Suprapubic skin (tissue), 4 donors: ENCODE data around the gene EFCAB7. TPM values are rescaled to one million over a fixed set of nuclear protein-coding genes. Genes with fewer than 3 reads are reported as not detected.

Source experiments
- DNase-seq, 2 donors: peaks; one replicate each; pipeline ENCODE4 v3.0.0-alpha.2; 2019; ENCODE audit warnings: low spot score in 2 of 2
- H3K27ac ChIP-seq: fragments of 200-600 bp; sonication (generic); one replicate; pipeline ENCODE4 v1.5.1; 2019
- H3K27me3 ChIP-seq: fragments of 200-600 bp; sonication (generic); one replicate; pipeline ENCODE4 v1.5.1; 2019
- H3K36me3 ChIP-seq: fragments of 200-600 bp; sonication (generic); one replicate; pipeline ENCODE4 v1.5.1; 2019
- H3K4me1 ChIP-seq: fragments of 200-600 bp; sonication (generic); one replicate; pipeline ENCODE4 v1.5.1; 2019
- H3K4me3 ChIP-seq: fragments of 200-600 bp; sonication (generic); one replicate; pipeline ENCODE4 v1.5.1; 2019; ENCODE audit warnings: mild to moderate bottlenecking
- H3K9me3 ChIP-seq: fragments of 200-600 bp; sonication (generic); one replicate; pipeline ENCODE4 v1.5.1; 2019
- EP300 ChIP-seq: sonication (generic); formaldehyde crosslinking; IDR thresholded peaks from one replicate; pipeline ENCODE4 v1.6.1; 2017; ENCODE audit warnings: antibody characterized with exemption
- POLR2A ChIP-seq, 2 donors: fragments of 450-650 bp; IDR thresholded peaks; one replicate each; pipeline ENCODE4 v1.6.1; 2017; ENCODE audit warnings: antibody characterized with exemption in 2 of 2, mild to moderate bottlenecking in 2 of 2, moderate library complexity in 2 of 2
- POLR2AphosphoS5 ChIP-seq, 3 donors: sonication (generic); formaldehyde crosslinking; IDR thresholded peaks; one replicate each; pipeline ENCODE4 v1.6.1; 2017; ENCODE audit warnings: antibody characterized with exemption in 3 of 3
- WGBS: methylation state at CpG from one replicate; pipeline ENCODE4 v1.1.5; 2018; 5-methylcytosine and 5-hydroxymethylcytosine counted together
- total RNA-seq, 4 donors: library from RNA; depleted of rRNA; stranded (reverse); fragments of >200 nt; gene quantifications; one replicate each; pipeline ENCODE4 v1.1.0, GENCODE V29; 2016
- TF ChIP-seq, protein P1 (sequence below), 2 donors: fragments of 200-600 bp in 1 of 2; fragments of 450-650 bp in 1 of 2; sonication (generic) in 1 of 2; IDR thresholded peaks; one replicate each; pipeline ENCODE4 v1.5.1; 2016 to 2019; ENCODE audit warnings: antibody characterized with exemption in 2 of 2, mild to moderate bottlenecking in 1 of 2, moderate library complexity in 1 of 2

The EFCAB7 gene
- total RNA-seq, 4 donors from 2014 or later: 2.8 to 14.1 (median 8.0) TPM

GRCh38 chr1:63516629-63517028 is 6.7 kb upstream of the EFCAB7 start:
- Histone ChIP-seq H3K36me3 (no peaks in the 10 kb centered on the region), H3K4me1 (no peaks in the 10 kb centered on the region), H3K27ac (no peak overlapping the region), H3K4me3 (no peak overlapping the region), H3K9me3 (no peaks in the 10 kb centered on the region), H3K27me3 (no peaks in the 10 kb centered on the region)
- no peak for TF ChIP-seq POLR2A (IDR thresholded peaks at IDR 0.05)
- TF ChIP-seq POLR2AphosphoS5 (IDR thresholded peaks at IDR 0.05): no peak
- TF ChIP-seq EP300: no peak
- TF ChIP-seq, protein P1, sequence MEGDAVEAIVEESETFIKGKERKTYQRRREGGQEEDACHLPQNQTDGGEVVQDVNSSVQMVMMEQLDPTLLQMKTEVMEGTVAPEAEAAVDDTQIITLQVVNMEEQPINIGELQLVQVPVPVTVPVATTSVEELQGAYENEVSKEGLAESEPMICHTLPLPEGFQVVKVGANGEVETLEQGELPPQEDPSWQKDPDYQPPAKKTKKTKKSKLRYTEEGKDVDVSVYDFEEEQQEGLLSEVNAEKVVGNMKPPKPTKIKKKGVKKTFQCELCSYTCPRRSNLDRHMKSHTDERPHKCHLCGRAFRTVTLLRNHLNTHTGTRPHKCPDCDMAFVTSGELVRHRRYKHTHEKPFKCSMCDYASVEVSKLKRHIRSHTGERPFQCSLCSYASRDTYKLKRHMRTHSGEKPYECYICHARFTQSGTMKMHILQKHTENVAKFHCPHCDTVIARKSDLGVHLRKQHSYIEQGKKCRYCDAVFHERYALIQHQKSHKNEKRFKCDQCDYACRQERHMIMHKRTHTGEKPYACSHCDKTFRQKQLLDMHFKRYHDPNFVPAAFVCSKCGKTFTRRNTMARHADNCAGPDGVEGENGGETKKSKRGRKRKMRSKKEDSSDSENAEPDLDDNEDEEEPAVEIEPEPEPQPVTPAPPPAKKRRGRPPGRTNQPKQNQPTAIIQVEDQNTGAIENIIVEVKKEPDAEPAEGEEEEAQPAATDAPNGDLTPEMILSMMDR (IDR thresholded peaks at IDR 0.05): no peak
- 81% methylated on average over 2 of the region's 2 CpGs for WGBS
- DNase-seq: no peak

DNA sequence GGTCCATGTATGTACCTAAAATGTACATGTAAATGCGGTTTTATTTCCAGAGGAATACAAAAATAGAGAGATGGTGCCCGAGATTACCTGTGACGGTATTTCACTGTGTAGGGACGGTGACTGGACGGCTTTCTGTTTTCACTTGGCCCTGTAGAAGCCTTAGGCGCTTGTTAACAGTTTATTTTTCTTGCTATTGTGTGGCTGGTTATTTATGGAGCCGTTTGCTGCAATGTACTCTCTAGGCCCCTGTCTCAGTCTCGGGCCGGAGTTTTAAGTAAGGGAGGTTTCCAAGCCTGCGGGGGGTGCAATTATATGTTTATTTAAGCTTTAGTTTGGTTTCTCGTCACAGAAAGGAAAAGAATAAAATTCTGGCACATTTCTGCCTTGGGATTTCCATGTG is 413 bp downstream of the EFCAB7 start:
- peaks cover 22% of the 10 kb centered on the region for H3K4me1 ChIP-seq
- WGBS: 1% methylated on average over 11 of the region's 11 CpGs
- H3K4me3 ChIP-seq: peak overlapping the region; percentile 59
- DNase-seq: no peak
- H3K36me3 ChIP-seq: no peaks in the 10 kb centered on the region
- no peaks in the 10 kb centered on the region for H3K27me3 ChIP-seq
- no peak for TF ChIP-seq EP300
- TF ChIP-seq, protein P1 (IDR thresholded peaks at IDR 0.05): no peak
- no peak for TF ChIP-seq POLR2A (IDR thresholded peaks at IDR 0.05)
- TF ChIP-seq POLR2AphosphoS5 (IDR thresholded peaks at IDR 0.05): no peak
- no peaks in the 10 kb centered on the region for H3K9me3 ChIP-seq
- H3K27ac ChIP-seq: peak overlapping the region; percentile 92

GRCh38 chr1:63524201-63524600 is 876 bp downstream of the EFCAB7 start:
- 46% methylated on average over 3 of the region's 3 CpGs for WGBS
- no peaks in the 10 kb centered on the region for H3K9me3 ChIP-seq
- H3K4me1 ChIP-seq: peaks cover 22% of the 10 kb centered on the region
- H3K27ac ChIP-seq: peak overlapping the region; percentile 92
- TF ChIP-seq POLR2A (IDR thresholded peaks at IDR 0.05) (no peak), POLR2AphosphoS5 (IDR thresholded peaks at IDR 0.05) (no peak), EP300 (no peak)
- TF ChIP-seq, protein P1 (IDR thresholded peaks at IDR 0.05): no peak
- H3K4me3 ChIP-seq: peak overlapping the region; percentile 59
- no peaks in the 10 kb centered on the region for H3K27me3 ChIP-seq
- no peak for DNase-seq
- no peaks in the 10 kb centered on the region for H3K36me3 ChIP-seq

- Histone ChIP-seq H3K27ac (no peak overlapping the region), H3K4me1 (no peaks in the 10 kb centered on the region), H3K4me3 (no peak overlapping the region), H3K9me3 (no peaks in the 10 kb centered on the region), H3K27me3 (no peaks in the 10 kb centered on the region), H3K36me3 (peaks cover 9% of the 10 kb centered on the region)
- DNase-seq: no peak
- WGBS: 84% methylated on average over 1 of the region's 1 CpG
- TF ChIP-seq POLR2A (IDR thresholded peaks at IDR 0.05) (no peak), POLR2AphosphoS5 (IDR thresholded peaks at IDR 0.05) (no peak), EP300 (no peak)
- TF ChIP-seq, protein P1 (IDR thresholded peaks at IDR 0.05): no peak
Observed at GRCh38 chr1:63532727-63533126, 9.4 kb downstream of the EFCAB7 start.

DNA sequence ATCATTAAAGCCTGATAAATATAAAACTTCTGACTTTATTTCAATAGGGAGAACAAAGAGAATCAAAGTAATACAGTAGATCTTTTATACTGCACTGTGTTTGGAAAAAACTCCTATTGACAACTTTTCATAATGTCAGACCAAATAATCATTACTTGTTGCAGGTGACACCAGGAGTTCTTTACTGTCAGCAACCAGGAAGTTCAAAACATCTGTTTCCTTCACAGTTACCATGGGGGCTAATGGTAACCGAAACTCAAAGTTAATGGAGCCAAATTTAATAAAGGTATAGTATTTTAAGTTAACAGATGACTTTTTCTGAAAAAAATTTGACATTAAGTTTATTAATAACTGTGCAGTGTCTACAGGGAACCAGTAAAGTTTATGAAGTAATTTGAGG is 10.6 kb downstream of the EFCAB7 start:
- Histone ChIP-seq H3K4me3 (no peak overlapping the region), H3K36me3 (peaks cover 9% of the 10 kb centered on the region), H3K27me3 (no peaks in the 10 kb centered on the region), H3K9me3 (no peaks in the 10 kb centered on the region), H3K27ac (no peak overlapping the region), H3K4me1 (no peaks in the 10 kb centered on the region)
- 88% methylated on average over 1 of the region's 1 CpG for WGBS
- no peak for DNase-seq
- TF ChIP-seq POLR2AphosphoS5 (IDR thresholded peaks at IDR 0.05) (no peak), POLR2A (IDR thresholded peaks at IDR 0.05) (no peak), EP300 (no peak)
- TF ChIP-seq, protein P1 (IDR thresholded peaks at IDR 0.05): no peak
